GM21390 (cell line): ENCODE data around the gene BPNT1.
"Not testable (repeated sequence)": the region's sequence is repeated elsewhere in the genome, so short reads cannot be mapped to it uniquely, and the experiment has no call there.

Source experiments
- ATAC-seq: cut with Tn5 transposase; IDR thresholded peaks from one replicate; pipeline ENCODE4 v1.9.1; 2021; ENCODE audit not compliant: unreplicated experiment

The BPNT1 gene

DNA sequence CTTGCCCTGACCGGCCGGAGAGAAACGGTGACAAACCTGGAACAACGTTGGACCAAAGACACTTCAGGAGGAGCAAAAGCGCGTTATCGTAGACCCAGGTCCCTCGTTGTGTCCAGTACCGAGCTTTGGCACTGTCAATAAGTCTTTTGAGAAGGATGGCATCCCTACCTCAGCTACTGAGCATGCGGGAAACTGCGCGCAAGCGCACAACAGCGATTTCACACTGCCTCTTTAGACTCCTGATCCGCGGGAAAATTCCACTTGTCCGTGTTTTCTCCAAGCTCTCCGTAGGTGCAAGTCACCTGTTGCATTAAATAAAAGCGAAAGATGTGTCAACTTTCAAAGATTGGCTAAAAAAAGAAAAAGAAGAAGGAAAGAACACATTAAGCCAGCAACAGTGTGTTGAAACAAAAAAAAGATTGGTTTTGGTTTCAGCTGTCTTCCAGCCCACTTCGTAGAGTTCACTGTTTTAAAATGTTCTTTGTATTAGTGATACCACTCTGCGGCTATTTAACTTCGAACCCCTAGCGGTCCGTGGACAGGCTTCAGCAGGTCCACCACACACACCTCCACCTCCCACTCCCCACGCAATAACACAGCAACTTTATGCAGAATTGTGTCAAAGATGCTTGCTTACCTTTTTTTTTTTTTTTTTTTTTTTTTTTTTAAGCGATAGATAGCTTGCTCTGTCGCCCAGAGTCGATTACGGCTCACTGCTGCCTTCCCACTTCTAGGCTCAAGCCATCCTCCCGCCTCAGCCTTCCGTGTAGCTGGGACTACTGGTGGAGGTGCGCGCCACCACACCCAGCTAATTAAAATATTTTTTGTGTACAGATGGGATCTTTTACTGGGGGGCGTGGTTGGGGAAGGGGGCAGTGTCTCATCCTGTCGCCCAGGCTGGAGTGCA, at the start of gene BPNT1:
Gene BPNT1 (minus strand): TSS at position 139 of the 907 bp plus-strand sequence. CDS start 9,942 bp downstream, outside the sequence.
- peak; percentile 58 for ATAC-seq

DNA sequence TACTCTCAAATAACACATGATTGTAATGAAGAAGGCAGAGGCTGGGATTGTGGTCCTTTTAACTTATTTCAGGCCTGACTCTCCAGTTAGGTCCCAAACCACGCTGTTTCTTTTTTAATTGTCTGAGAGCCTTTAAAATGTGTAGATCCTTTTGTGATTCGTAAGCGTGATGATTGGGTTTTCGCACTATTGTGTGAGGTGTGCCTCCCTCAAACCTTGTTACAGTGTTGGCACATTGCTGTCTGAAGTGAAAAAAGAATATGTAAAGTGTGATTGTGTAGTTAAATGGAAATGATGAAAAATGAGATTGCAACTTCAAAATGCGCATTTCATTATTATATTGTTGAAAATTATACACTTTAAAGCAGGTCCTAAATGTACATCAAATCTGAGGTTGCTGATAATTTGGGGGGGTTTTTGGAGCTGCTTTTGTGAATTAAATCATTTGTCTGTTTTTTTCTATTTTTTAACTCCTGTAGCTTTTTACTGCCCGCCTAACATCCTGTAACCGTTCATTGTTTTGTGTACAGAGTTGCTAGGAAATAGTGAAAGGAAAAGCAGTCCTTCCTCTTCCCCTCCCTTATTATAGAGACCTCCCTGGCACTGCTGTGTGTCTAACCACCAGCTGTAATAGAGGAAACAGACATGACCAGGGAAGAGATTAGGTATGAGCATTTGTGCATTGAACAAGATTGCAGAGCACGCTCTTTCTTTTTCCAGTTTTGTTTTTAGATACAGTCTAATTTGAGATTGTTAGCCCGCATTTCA, 47.6 kb upstream of the BPNT1 start:
- no peak for ATAC-seq

- ATAC-seq, result no peak
Observed at GRCh38 chr1:220135755-220136154, 46.2 kb upstream of the BPNT1 start.

DNA sequence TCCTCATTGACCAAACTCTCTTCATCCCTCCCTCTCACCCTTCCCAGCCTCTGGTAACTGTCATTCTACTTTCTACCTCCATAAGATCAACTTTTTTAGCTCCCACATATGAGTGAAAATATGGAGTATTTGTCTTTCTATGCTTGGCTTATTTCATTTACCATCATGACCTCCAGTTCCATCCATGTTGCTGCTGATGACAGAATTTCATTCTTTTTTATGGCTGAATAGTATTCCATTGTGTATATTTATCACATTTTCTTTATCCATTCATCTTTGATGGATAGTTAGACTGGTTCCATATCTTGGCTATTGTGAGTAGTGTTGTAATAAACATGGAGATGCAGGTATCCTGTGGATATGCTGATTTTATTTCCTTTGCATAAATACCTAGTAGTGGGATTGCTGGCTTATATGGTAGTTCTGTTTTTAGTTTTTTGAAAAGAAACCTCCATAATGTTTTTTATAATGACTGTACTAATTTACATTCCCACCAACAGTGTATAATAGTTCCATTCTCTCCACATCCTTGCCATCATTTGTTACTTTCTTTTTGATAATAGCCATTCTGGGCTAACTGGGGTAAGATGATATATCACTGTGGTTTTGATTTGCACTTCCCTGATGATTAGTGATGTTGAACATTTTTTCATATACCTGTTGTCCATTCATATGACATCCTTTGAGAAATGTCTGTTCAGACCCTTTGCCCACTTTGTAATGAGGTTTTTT, 40.1 kb upstream of the BPNT1 start:
- no peak for ATAC-seq

DNA sequence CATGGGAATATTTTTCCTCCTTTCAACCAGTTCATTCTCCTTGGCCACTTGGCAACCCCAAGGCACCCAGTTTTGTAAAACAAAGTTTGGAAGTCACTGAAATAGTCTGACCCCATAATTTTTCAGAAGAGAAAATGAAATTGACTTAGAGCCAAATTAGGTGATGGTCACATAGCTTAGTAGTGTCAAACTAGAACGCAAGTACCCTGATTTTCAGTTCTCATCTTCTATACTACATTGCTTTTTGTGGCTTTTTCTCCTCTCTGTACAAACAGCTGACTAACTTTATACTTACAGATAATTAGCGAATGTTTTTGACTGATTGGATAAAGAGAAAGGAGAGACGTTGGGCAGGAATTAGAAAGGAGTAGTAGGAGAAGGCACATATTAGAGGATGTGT, 37.5 kb upstream of the BPNT1 start:
- no peak for ATAC-seq

DNA sequence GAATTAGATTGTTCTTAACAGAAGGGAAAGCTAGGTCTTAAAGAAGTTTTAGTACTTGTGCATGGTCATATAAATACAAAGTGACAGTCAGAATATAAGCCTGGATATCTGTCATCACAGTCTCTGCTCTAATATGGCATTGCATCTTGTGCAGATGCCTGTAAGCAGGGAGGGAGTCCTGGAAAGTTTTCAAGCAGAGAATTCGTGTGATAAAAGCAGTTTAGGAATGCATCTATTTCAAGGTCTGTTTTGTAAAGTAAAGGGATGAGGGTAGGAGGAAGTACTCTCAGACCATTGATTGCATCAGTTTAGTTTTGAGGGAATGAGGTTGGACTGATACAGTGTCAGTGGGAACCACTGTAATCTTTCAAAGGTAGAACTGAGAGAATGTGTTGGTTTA, 35.0 kb upstream of the BPNT1 start:
- ATAC-seq, result no peak

- ATAC-seq, result no peak
Observed at GRCh38 chr1:220123889-220124288, 34.3 kb upstream of the BPNT1 start.

GRCh38 chr1:220123066-220123465, 33.5 kb upstream of the BPNT1 start:
- no peak for ATAC-seq

- no peak for ATAC-seq
Observed at GRCh38 chr1:220121791-220122530, 32.4 kb upstream of the BPNT1 start.

DNA sequence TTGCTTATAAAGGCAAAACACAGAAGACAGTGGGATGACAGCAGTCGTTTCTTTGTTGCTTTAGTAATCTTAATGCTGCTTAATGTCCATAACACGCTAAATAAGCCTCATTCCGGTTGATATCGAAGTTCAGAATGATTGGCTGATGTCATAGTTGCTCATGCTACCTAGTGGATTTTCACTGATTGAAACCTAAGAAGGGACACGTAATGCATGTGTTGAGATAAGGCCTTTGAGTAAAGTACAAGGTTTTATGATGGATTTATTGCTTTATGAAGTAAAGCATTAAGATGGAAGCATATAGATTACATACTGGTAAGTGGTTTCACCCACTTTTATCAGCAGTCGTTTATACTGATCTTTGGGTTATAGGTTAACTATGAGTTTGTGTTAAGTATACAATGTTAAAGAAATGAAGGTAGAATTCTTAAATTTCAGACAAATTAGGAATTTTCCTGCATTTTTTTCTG, 29.5 kb upstream of the BPNT1 start:
- no peak for ATAC-seq

GRCh38 chr1:220113136-220113695, 23.6 kb upstream of the BPNT1 start:
- peak; percentile 66 for ATAC-seq

GRCh38 chr1:220112600-220112999, 23.0 kb upstream of the BPNT1 start:
- not testable (repeated sequence) for ATAC-seq

DNA sequence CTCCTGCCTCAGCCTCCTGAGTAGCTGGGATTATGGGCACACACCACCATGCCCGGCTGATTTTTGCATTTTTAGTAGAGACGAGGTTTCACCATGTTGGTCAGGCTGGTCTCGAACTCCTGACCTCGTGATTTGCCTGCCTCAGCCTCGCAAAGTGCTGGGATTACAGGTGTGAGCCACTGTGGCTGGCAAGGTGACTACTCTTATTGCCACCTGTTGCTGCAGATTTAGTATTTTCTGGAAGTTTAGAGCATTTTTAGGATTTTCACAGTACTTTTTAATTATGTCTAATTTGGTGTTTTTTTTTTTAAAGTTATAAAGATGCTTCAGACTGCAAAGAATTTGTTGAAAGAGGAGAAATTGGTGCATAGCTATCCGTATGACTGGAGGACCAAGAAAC, 20.9 kb upstream of the BPNT1 start:
- ATAC-seq, result not testable (repeated sequence)

DNA sequence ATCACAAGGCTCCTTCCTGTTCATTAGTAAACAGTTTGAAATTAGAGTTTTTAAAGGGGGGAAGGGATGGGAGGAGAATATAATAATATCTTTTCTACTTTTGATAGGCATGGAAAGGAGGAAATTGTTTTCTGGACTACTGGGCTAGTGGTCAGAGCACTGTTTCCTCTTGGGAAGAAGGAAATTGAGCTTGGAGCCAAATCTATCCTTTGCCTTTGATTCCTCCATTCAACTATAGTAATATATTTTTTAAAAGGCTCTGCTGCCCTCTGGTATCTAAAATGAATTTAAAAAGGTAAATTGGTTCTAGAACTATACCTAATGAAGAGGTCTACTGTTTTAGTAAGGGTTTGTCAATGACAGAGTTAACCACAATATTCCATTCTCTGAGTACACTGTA, 10.2 kb upstream of the BPNT1 start:
- no peak for ATAC-seq

GRCh38 chr1:220094016-220094911, 4.7 kb upstream of the BPNT1 start, which contains the start of gene IARS2:
TSS of gene IARS2 (plus strand) at chr1:220094132. CDS start at chr1:220094217, 85 bp downstream.
- ATAC-seq, result peak; percentile 53

DNA sequence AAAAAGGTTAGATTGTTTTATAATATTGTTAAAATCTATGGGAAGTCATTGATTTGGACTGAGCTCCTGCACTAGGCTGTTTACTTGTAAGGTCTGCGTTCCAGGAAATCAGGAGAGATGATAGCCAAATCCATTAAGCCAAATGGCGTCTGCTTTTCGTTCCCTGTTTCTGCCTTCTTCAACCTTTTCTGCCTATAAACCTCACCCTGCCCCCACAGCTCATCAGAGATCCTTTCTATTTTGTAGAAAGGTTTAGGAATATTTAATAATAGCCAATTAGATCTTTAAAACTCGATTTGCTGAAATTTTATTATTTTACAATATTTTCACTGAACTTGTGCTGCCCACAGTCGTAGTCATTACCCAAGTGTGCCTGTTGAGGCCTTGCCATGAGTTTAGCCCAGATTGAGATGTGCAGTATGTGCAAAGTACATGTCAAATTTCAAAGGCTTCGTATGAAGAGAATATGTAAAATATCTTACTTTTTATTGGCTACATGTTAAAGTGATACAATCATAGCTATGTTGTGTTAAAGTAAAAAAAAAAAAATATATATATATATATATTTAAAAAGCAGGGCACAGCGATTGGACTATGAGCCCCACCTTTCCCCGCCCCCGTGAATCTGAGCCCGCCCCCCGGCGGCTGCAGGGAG, 3.9 kb upstream of the BPNT1 start:
- ATAC-seq, result peak; percentile 2

DNA sequence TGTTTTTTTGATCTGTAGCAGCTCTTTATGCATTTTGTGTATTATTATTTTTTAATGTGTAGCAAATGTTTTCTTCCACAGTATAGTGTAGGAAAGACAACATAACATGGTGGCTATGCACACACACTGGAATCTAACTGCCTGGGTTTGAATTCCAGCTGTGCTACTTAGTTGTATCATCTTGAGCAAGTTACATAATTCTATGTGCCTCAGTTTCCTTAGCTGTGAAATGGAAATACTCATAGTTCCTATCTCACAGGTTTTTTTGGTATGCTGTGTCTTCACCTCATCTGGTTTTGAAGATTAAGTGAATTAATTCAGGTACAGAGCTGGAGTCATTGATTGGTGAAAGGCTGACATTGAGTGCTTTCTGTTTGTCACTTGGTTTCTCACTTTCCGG, 3.1 kb upstream of the BPNT1 start:
- no peak for ATAC-seq

DNA sequence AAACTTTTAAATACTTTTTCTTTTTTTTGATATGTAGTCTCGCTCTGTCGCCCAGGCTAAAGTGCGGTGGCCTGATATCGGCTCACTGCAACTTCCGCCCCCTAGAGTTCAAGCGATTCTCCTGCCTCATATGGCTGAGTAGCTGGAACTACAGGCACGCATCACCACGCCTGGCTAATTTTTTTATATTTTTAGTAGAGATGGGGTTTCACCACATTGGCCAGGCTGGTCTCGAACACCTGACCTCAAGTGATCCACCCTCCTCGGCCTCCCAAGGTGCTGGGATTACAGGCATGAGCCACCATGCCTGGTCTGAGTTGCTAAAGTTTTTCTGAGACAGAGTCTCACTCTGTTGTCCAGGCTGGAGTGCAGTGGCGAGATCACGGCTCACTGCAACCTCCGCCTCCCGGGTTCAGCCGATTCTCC, 3.3 kb downstream of the BPNT1 start:
- ATAC-seq, result peak; percentile 52

- ATAC-seq, result no peak
Observed at GRCh38 chr1:220084460-220084859, 5.1 kb downstream of the BPNT1 start.
